Activated CD4-positive, alpha-beta T cell treated with anti-CD3 and anti-CD28 coated beads, Interleukin-2, amount 50 U/mL, for 16 hours (primary cell): Measurements from ENCODE around the gene SYTL3.
A peak's percentile ranks its signal among the peaks of the same experiment; 100 is the strongest.
"Not testable (repeated sequence)": the region's sequence is repeated elsewhere in the genome, so short reads cannot be mapped to it uniquely, and the experiment has no call there.

Experiments
- DNase-seq: peaks from one replicate; pipeline ENCODE4 v3.0.0-alpha.2; 2020

SYTL3 gene

DNA sequence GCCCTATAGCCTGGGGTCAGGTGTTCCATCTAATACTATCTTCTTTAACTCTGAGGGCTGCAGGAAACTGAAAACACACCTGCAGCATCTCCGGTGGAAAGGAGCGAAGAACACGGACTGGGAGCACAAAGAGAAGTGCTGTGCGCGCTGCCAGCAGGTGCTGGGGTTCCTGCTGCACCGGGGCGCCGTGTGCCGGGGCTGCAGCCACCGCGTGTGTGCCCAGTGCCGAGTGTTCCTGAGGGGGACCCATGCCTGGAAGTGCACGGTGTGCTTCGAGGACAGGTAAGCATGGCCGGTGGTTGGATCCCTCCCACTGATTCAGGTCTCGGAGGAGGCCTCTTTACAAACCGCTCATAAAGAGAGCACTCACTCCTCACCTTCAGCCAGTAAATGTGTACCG lies 15.5 kb downstream of the SYTL3 start:
- DNase-seq, result no peak

DNA sequence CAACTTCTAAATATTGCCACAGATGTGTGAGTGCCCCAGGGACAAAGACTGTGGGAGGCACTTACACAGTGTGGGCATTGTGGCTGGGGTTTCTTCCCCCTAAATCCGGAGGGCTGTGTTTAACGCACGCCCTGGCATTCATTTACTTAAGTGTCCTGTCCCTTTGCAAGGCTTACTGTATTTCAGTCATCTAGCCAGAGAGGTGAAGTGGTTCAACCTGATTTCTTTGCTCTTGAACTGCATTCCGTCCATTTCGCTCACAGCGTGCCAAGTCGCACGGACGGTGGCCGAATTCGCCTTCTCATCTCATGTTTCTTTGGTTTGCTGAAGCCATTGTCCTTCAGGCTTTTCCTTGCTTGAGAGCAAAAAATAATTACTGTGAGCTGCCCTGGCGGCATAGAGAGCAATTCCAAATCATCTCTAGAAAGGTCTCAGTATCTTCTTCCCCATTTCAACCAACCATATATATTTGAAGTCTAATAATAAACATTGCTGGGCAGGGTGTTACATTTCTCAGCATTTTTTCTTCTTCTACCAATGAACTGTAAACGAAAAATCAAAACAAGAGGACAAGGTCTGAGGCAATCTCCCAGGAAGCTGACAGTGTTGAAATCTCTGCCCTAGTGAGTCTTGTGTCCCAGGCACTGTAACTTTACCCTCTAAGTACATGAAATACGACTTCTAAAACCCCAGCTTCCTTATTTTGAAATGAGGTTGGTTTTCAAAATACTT lies 16.9 kb downstream of the SYTL3 start:
- DNase-seq, result no peak

DNA sequence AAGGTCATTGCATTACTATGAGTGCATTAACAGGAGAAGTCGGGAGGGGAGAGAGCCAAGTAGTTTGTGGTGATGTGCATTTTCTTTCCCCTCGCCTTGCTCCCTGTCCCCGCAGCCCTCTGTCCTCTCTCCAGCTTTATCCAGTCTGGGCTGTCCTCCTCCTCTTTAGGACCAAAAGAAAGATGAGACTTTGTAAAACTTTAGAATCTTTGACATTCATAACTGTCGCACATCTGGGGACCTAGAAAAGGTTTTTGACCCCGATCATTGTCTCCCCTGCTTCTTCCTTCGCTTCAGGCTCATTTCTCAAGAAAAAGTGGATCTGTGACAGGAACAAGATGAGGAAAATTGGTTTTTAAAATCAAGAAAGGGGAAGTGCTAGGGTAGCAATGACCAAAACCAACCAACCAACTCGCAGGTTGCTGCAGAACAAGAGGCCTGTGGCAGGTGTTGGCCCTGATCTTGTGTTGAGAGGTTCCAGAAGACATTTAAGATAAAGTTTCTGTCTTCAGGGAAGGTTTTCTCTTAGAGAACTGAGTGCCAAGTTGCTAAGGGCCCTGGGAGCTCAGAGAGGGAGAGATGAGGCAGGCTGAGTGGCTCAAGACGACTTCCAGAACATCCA lies 17.6 kb downstream of the SYTL3 start:
- DNase-seq, result no peak

DNA sequence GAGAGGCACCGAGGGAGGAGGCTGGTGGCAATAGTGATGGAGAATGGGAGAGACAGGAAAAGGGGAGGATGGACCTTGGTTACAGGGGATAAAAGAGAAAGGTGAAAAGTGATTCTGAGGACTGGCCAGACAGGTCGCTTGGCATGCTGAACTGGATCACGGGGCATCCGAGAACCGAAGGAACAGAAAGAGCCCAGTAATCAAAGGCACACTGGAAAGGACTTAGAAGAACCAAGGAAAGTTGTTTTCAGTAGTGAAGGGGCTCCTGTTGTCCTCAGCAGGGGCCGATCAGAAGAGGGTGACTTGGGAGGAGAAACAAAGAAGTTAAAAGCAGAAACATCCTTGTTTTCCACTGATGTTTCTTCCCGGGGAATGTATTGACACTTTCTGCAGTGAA lies 18.9 kb downstream of the SYTL3 start:
- no peak for DNase-seq

DNA sequence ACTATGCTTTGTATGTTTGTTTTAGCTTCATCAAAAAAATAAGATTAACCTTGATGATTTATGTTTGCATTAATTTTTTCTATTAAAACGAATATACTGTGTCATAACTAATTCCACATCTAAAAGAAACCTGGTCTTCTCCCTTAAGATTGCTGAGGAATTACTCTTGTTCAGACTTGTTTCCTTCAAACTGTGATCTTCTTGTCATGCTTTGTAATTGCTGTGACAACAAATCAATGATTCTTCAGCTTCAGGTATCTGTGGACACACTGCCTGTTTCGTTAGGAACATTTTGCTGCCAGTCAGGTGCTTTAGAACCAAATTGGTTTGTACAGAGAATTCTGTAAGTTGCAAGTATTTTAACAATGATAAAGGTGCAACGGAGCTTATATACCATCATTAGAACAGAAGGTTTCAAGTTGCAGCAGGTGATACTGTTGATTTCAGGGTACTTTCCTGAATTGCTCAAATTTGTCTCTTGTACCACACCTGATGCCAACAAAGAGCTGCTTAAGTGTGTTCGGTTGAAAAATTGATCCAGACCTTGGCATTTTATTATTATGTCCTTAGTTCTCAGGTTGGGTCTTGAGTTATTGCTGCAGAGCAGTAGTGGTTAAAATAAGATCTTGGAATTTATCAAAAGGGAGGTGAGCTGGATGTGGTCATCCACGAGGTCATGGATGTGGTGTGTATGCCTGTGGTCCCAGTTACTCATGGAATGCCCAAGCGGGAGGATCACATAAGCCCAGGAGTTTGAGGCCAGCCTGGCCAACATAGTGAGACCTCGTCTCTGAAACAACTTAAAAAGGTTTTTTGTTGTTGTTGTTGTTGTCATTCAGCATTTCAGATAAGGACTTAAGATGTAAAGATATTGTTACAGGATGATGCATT lies 19.5 kb downstream of the SYTL3 start:
- DNase-seq, result no peak

DNA sequence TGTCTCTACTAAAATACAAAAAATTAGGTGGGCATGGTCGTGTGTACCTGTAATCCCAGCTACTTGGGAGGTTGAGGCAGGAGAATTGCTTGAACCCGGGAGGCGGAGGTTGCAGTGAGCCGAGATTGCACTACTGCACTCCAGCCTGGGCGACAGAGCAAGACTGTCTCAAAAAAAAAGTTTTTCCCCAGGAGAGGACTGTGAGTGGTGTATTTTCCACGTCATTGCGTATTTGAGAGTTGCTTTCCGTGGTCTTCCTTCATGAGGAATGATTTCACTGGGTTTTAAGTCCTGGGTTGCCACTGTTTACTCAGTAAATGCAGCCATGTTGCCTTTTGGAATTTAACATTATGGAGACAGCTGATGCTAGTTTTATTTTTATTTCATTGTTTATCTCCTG lies 22.3 kb downstream of the SYTL3 start:
- DNase-seq, result not testable (repeated sequence)

DNA sequence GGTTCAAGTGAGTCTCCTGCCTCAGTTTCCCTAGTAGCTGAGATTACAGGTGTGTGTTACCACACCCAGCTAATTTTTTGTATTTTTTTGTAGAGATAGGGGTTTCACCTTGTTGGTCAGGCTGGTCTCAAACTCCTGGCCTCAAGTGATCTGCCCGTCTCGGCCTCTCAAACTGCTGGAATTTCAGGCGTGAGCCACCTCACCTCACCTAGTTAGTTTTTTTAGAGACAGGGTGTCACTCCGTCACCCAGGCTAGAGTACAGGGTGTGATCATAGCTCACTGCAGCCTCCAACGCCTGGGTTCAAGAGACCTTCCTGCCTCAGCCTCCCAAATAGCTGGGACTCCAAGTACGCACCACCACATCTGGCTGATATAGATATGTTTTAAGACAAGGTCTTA lies 22.9 kb downstream of the SYTL3 start:
- DNase-seq, result no peak

DNA sequence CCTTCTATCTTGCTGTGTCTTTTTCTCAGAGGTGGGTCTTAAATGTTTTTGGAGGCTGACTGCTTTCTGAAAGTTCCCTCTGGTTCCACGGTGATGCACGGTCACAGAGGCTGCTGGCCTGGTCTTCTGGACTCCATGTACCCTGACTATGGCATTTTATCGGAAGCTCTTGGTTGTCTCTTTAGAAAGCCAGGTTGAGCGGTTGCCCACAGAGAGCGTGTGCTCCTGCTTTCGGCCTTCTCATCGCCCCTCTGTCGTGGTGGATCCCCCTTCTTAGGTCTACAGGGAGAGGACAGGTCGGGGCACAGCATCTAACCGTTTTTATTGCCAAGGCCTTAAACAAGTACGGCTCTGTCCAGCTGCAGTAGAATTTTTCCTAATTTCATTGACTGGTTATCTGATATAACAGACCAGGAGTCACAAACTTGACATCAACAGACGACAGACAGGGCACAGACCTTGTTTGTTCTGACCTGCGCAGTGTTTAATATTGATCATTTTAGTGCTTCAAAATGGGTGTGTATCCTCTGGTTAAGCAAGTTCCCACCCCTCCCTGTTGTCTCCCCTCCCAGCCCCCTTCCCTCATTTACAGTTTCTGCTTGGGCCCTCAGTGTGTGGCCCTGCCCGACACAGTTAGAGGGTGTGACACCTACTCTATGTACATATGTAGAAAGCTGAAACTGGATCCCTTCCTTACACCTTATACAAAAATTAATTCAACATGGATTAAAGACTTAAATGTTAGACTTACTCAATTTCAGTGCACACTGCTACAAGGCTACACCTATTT lies 24.7 kb downstream of the SYTL3 start:
- no peak for DNase-seq

DNA sequence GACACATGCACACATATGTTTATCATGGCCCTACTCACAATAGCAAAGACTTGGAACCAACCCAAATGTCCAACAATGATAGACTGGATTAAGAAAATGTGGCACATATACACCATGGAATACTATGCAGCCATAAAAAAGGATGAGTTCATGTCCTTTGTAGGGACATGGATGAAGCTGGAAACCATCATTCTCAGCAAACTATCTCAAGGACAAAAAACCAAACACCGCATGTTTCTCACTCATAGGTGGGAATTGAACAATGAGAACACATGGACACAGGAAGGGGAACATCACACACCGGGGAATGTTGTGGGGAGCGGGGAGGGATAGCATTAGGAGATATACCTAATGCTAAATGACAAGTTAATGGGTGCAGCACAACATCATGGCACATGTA lies 27.2 kb downstream of the SYTL3 start:
- not testable (repeated sequence) for DNase-seq

DNA sequence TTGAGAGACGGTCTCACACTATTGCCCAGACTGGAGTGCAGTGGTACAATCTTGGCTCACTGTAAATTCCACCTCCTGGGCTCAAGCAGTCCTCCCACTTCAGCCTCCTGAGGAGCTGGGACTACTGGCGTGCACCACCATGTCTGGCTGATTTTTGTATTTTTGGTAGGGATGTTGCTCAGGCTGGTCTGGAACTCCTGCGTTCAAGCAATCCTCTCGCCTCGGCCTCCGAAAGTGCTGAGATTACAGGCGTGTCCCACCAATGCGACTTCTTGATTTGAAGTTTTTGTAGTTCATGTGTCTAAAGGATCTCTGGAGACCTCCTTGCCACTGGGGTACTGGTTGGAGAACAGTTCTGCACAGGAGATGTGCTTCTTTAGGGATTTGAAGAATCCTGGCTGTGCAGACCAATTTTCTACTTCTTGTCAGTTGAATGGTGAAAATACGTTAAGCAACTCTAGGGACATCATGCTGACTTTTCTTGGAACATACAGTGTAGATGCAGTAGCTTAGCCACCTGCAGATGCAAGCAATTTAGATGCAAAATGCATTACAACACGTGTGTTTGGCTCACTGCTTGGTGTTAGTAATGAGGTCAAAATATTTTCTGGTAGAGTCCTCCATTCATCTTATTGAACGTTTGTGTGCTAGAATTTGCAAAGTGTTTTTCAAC lies 28.2 kb downstream of the SYTL3 start:
- DNase-seq, result no peak

DNA sequence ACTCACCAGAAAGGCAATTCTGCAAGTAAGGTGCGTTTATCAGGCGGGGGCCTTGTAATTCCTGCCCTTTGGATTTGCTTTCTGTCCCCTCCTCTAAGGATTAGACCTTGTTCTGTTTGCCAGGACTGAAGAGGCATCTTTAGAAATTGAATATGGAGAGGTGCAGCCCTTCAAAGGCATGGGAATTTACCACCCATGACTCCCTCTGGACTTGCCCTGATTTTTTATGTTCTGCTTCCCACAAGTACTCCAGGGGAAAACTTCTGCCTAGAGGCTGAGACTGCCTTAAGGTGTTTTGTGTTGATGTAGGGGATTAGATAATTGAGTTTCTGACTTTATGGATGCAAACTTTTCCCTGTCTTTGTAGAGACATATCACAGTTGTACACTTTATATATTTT lies 30.2 kb downstream of the SYTL3 start:
- DNase-seq, result no peak

DNA sequence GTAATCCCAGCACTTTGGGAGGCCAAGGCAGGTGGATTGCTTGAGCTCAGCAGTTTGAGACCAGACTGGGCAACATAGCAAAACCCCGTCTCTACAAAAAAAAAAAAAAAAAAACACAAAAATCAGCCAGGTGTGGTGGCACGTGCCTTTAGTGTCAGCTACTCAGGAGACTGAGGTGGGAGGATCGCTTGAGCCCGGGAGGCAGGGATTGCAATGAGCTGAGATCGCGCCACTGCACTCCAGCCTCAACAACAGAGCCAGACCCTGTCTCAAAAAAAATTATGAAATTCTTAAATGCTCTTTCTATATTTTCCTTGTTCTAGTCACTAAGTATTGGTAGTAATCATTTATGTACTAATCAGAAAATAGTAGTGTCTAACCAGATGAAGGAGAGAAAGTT lies 30.6 kb downstream of the SYTL3 start:
- no peak for DNase-seq

DNA sequence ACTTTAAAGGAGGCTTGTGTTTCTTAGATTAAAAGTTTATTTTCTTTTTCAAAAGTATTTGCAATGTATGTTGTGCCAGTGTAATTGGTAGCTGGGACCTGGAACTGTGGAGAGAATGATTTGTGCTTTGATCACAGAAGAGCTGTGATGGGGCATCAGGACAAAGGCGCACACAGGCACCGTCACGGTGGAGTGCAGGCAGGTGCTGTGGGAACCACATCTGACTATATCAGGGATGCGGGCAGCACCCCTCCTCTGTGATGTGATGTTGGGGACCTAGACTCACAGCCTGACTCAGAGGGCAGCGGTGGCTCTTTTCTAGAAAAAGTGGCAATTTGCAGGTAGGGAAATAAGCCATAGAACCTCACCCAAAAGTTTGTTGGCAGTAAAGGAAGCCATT lies 34.5 kb downstream of the SYTL3 start:
- DNase-seq, result no peak

DNA sequence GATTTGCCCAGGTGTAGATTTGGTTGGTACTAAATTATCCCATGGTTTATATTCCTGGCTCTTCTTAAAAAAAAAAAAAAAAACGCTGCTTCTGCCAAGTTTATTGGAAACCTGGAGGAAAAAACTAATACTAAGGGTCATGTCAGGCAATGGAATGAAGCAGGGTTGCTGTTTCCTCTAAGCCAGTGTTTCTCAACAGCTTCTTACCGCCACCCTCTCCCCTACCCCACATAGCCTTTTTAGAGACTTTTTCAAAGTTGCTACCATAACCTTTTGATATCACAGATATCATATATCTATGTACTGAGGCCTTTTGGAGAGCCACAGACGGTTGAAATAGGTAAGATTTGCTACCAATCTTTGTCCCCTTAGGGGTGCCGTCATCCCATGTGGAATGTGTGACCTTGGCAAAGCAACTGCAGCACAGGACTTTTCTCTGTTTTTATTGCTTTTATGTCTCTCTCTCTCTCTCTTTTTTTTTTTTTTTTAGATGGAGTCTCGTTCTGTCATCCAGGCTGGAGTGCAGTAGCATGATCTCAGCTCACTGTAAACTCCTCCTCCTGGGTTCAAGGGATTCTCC lies 35.0 kb downstream of the SYTL3 start:
- DNase-seq, result no peak

DNA sequence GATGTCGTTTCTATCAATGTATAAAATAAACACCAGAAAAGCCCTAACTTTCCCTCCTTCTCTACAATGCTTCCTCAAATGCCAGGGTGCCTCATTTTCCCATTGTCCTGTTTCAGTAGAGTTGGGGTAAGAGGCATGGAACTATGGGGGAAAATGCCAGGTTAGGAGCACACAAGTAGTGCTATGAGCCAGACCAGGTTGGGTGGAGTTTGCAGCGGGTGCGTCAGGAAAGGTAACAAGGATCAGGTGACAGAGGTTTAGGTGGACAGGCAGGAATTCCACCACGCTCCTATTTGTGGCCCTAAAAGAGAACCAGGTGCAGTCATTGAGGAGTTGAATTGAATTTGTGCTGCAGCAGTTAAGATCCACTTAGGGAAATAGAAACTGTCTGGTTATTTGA lies 36.5 kb downstream of the SYTL3 start:
- no peak for DNase-seq

DNA sequence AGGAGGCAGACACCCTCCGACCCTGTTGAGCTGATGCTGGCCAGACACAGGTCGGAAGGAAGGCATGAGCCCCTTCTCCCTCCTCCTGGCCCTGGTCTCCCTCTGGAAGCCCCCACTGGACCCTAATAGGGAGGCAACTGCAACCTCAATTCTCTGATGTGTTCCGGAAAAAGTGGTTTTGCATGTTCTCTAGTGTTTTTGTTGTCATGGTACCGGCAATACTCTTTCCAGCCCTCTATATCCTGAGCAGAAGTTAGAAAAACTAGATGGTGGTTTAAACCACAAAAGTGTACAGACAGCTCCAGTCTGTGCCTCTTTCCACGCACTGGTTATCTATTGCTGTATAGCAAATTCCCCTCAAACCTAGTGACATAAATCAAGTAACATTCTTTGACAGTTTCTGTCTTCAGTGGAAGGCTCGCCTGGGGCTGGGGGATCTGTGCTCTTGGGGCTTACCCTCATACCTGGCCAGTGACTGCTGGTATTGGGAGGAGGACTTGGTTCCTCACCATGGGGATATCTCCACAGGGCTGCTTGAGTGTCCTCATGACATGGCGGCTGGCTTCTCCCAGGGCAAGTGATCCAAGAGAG lies 37.0 kb downstream of the SYTL3 start:
- DNase-seq, result peak; percentile 67

DNA sequence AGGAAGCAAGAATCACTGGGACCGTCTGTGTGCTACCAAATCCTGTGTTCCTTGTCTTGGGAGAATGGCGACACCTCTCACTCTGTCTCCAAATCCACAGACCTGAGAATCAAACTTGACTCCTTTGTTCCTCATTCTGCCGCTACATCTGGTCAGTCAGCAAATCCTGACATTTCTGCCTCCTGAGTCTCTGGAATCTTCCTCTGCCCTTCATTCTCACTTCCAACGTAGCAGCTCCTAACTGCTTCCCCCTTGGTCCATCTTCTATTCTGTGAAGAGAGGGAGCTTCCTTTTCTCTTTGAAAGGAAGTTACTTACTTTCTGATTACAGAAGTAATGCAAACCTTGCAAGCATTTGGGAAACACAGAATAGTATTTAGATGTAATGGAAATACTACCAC lies 37.7 kb downstream of the SYTL3 start:
- DNase-seq, result no peak

DNA sequence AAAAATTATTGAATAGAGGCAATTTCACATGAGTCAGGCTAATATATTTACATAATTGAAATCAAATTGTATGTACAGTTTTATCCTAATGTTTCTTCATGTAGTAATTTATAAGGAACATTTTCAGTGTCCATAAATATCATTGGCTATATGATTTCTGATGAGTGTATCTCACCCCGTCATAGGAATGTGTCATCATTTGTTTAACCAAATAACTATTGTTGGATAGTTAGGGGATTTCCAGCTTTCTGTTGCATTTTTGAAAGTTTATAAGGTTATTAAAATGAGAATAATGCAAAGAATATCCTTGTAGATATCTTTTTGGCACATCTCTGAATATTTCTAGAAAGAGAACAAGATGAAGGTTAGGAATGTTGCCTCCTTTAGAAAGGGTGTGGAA lies 39.0 kb downstream of the SYTL3 start:
- DNase-seq, result no peak

DNA sequence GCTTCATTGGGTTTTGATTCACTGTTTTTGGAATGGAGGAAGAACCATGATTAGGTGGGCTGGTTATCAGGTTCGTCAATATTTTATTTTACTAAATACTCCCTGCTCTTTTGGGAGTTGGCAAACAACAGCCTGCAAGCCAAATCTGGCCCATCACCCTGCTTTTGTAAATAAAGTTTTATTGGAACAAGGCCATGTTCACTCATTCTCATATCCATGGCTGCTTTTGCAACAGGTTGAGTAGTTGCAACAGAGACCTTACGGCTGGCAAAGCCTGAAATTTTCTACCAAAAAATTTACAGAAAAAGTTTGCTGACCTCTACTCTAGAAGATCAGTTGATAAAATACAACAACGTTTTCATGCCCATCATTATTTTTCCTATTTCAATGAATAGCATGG lies 45.1 kb downstream of the SYTL3 start:
- no peak for DNase-seq

DNA sequence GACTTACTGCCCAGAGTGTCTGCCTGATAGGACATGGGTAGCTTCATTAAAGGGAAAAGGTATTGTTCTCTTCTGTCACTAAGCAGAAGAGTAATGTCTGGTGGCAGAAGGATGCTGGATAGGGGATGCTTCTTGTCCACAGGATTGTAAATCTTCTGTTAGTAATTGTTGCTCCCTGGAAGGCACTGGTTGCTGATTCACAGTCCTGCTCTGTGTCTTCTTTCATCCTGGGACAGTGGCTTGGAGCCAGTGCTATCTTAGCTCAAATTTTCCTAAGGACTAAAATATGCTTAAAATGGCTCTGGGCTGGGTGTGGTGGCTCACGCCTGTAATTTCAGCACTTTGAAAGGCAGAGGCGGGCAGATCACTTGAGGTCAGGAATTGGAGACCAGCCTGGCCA lies 48.0 kb downstream of the SYTL3 start:
- DNase-seq, result no peak

DNA sequence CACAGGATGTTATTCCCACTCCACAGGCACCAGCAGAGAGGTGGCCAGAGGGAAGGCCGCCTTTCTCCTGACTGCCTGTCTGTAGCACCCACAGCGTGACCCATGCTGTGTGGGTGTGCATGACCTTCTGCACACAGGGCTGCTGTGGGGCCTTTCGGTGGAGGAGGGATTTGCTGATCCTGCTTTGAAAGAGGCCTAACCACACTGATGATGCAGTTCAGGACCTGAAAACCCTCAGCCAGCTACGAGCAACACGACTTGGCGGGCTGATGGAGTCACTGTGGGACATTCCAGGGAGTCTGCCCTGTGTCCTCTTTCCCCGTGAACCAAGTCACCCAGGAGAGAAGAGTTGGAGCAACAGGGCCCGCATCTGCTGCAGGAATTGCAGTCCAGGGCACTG lies 49.1 kb downstream of the SYTL3 start:
- no peak for DNase-seq

DNA sequence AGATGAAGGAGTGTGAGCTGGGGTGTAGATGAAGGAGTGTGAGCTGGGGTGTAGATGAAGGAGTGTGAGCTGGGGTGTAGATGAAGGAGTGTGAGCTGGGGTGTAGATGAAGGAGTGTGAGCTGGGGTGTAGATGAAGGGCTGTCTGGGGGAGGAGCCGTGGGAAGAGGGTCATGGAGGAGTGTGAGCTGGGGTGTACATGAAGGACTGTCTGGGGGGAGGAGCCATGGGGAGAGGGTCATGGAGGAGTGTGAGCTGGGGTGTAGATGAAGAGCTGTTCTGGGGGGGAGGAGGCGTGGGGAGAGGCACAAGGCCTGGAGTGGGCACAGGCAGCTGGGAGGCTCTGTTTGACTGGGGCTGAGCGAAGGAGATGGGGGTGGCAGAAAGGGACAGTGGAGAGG lies 51.4 kb downstream of the SYTL3 start:
- DNase-seq, result not testable (repeated sequence)
